Lower leg skin (tissue), 3 donors: ENCODE measurements around the gene GPR37L1.

Experiments
- POLR2A ChIP-seq, 2 donors: fragments of 450-650 bp; IDR thresholded peaks; one replicate each; pipeline ENCODE4 v1.6.1; 2016 to 2017; ENCODE audit warnings: antibody characterized with exemption in 2 of 2, mild to moderate bottlenecking in 1 of 2, moderate library complexity in 1 of 2
- TF ChIP-seq, protein P1 (sequence below), 3 donors: fragments of 450-650 bp; IDR thresholded peaks; one replicate each; pipeline ENCODE4 v1.5.1; 2016; ENCODE audit warnings: antibody characterized with exemption in 3 of 3, mild to moderate bottlenecking in 3 of 3, moderate library complexity in 2 of 3

DNA sequence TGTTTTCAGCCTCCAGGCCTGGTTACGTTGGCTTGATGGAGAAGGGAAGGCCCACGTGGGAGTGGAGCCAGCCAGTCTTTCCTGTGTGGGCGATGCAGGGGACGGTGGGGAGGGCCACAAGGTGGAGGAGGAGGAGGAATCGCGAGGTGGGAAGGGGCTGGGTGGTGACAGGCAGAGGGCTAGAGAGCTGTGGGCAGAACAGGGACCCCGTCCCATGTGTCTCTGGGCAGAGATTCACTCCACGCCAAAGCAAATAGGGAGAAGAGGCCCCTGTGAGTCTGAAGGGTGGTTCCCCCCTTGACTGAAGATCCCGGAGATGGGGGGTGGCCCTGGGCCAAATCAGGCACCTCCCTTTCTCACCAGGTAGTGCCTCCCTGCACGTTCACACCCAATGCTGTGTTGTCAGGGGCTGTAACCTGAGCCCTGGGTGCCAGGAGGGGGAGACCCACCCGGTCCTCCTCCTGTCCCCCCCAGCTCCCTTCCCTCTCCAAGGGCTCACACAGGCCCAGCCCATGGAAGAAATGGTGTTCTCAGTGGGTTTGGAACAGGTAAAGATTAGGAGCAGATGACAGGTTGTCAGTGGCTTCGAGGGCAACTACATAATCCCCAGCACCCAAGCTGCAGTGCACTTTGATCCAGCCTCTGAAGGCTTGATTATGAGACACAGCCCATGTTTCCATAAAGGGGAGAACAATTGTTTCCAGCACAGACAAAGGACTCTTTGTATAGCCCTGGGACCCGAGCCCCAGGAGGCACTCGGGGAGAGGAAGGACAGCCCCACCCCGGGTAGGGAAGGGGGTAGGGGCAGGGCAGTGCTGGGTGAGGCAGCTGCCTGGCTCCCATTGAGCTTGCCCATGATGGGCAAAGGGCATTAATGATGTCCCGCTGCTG, 37.7 kb upstream of the GPR37L1 start:
- no peak for TF ChIP-seq POLR2A (IDR thresholded peaks at IDR 0.05)
- TF ChIP-seq, protein P1, sequence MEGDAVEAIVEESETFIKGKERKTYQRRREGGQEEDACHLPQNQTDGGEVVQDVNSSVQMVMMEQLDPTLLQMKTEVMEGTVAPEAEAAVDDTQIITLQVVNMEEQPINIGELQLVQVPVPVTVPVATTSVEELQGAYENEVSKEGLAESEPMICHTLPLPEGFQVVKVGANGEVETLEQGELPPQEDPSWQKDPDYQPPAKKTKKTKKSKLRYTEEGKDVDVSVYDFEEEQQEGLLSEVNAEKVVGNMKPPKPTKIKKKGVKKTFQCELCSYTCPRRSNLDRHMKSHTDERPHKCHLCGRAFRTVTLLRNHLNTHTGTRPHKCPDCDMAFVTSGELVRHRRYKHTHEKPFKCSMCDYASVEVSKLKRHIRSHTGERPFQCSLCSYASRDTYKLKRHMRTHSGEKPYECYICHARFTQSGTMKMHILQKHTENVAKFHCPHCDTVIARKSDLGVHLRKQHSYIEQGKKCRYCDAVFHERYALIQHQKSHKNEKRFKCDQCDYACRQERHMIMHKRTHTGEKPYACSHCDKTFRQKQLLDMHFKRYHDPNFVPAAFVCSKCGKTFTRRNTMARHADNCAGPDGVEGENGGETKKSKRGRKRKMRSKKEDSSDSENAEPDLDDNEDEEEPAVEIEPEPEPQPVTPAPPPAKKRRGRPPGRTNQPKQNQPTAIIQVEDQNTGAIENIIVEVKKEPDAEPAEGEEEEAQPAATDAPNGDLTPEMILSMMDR (IDR thresholded peaks at IDR 0.05) = no peak
